Astrocyte (in vitro differentiated cells and primary cell): ENCODE data around the gene CCSER2. TPM values are rescaled to one million over a fixed set of nuclear protein-coding genes. Genes with fewer than 3 reads are reported as not detected.

Experiments used
- DNase-seq: peaks from one replicate; pipeline ENCODE4 v3.0.0-alpha.2; 2010; ENCODE audit warnings: low read depth
- FAIRE-seq: peaks from 2 replicates; lab custom pipeline; 2011; peaks lifted over from hg19 to GRCh38; lab: Jason Lieb, UNC
- H2AFZ ChIP-seq: 2 replicates; pipeline ENCODE4 v1.6.0; 2012; ENCODE audit warnings: low read depth, low read length, inconsistent platforms
- H3K27ac ChIP-seq: 2 replicates; pipeline ENCODE4 v1.5.1; 2011; ENCODE audit warnings: low read depth, low read length, inconsistent platforms
- H3K27me3 ChIP-seq: 2 replicates; pipeline ENCODE4 v1.6.0; 2011; ENCODE audit warnings: low read length, inconsistent platforms; ENCODE audit not compliant: insufficient read depth
- H3K36me3 ChIP-seq: 2 replicates; pipeline ENCODE4 v1.5.1; 2011; ENCODE audit warnings: low read length, inconsistent platforms; ENCODE audit not compliant: insufficient read depth
- H3K4me1 ChIP-seq: 2 replicates; pipeline ENCODE4 v1.5.1; 2011; ENCODE audit warnings: low read length, inconsistent platforms; ENCODE audit not compliant: insufficient read depth
- H3K4me2 ChIP-seq: 2 replicates; pipeline ENCODE4 v1.6.0; 2012; ENCODE audit warnings: low read length, inconsistent platforms
- H3K4me3 ChIP-seq: 2 replicates; pipeline ENCODE4 v1.5.1; 2011; ENCODE audit warnings: low read depth, mild to moderate bottlenecking, low read length, inconsistent platforms; ENCODE audit not compliant: insufficient read depth
- H3K79me2 ChIP-seq: 2 replicates; pipeline ENCODE4 v1.6.0; 2012; ENCODE audit warnings: mild to moderate bottlenecking, low read length, inconsistent platforms; ENCODE audit not compliant: insufficient read depth
- H3K9ac ChIP-seq: 2 replicates; pipeline ENCODE4 v1.6.0; 2012; ENCODE audit warnings: mild to moderate bottlenecking, low read length, inconsistent platforms
- H3K9me3 ChIP-seq: 2 replicates; pipeline ENCODE4 v1.5.1; 2012; ENCODE audit warnings: low read depth, mild to moderate bottlenecking, low read length, inconsistent platforms; ENCODE audit not compliant: insufficient read depth
- H4K20me1 ChIP-seq: 2 replicates; pipeline ENCODE4 v1.6.0; 2012; ENCODE audit warnings: low read length, inconsistent platforms; ENCODE audit not compliant: insufficient read depth
- H3K27ac Mint-ChIP-seq: one replicate; pipeline ENCODE4 v1.8.0; 2021; ENCODE audit warnings: mild to moderate bottlenecking, mixed read lengths; ENCODE audit not compliant: unreplicated experiment
- H3K27me3 Mint-ChIP-seq: one replicate; pipeline ENCODE4 v1.8.0; 2021; ENCODE audit warnings: low read depth, mixed read lengths; ENCODE audit not compliant: unreplicated experiment
- H3K36me3 Mint-ChIP-seq: one replicate; pipeline ENCODE4 v1.8.0; 2021; ENCODE audit warnings: low read depth, mixed read lengths; ENCODE audit not compliant: unreplicated experiment
- H3K4me1 Mint-ChIP-seq: one replicate; pipeline ENCODE4 v1.8.0; 2021; ENCODE audit warnings: low read depth, mixed read lengths; ENCODE audit not compliant: unreplicated experiment
- H3K4me3 Mint-ChIP-seq: one replicate; pipeline ENCODE4 v1.8.0; 2021; ENCODE audit warnings: mild to moderate bottlenecking, moderate library complexity, mixed read lengths; ENCODE audit not compliant: unreplicated experiment
- H3K9me3 Mint-ChIP-seq: one replicate; pipeline ENCODE4 v1.8.0; 2021; ENCODE audit warnings: mild to moderate bottlenecking, mixed read lengths; ENCODE audit not compliant: unreplicated experiment
- CTCF ChIP-seq: IDR thresholded peaks from 2 replicates; pipeline ENCODE4 v1.5.1; 2011; ENCODE audit warnings: low read depth, mild to moderate bottlenecking, inconsistent platforms, low read length, moderate library complexity; ENCODE audit not compliant: insufficient read depth
- EZH2 ChIP-seq: IDR thresholded peaks from 2 replicates; pipeline ENCODE4 v1.6.1; 2012; ENCODE audit warnings: mild to moderate bottlenecking, low read length, inconsistent platforms; ENCODE audit not compliant: insufficient read depth
- total RNA-seq: library from RNA; stranded (reverse); gene quantifications from 2 replicates; pipeline ENCODE4 v1.2.1, GENCODE V29; 2021

Gene CCSER2
- total RNA-seq, 1 donor from 2014 or later: 100 TPM

- peaks cover 42% of the 10 kb centered on the region for H3K79me2 ChIP-seq
- no peak for DNase-seq
Measured at GRCh38 chr10:84405662-84406061, 77.3 kb downstream of the CCSER2 start.

GRCh38 chr10:84406561-84406960 lies 78.2 kb downstream of the CCSER2 start:
- Histone ChIP-seq H3K79me2 (peaks cover 47% of the 10 kb centered on the region), H3K4me1 (no peaks in the 10 kb centered on the region), H3K36me3 (no peaks in the 10 kb centered on the region), H3K9ac (no peak overlapping the region), H2AFZ (no peak overlapping the region), H3K4me3 (no peak overlapping the region), H4K20me1 (peaks cover 10% of the 10 kb centered on the region), H3K27me3 (no peaks in the 10 kb centered on the region), H3K9me3 (no peaks in the 10 kb centered on the region), H3K4me2 (no peak overlapping the region), H3K27ac (no peak overlapping the region)
- peaks cover 15% of the 10 kb centered on the region for H3K36me3 Mint-ChIP-seq
- peaks cover 8% of the 10 kb centered on the region for H3K4me1 Mint-ChIP-seq
- no peak for FAIRE-seq
- TF ChIP-seq CTCF (no peak), EZH2 (no peak)
- H3K4me3 Mint-ChIP-seq: no peak overlapping the region
- H3K27ac Mint-ChIP-seq: no peak overlapping the region
- H3K27me3 Mint-ChIP-seq: no peaks in the 10 kb centered on the region
- no peak for DNase-seq
- peaks cover 5% of the 10 kb centered on the region for H3K9me3 Mint-ChIP-seq

More at GRCh38 chr10:84405662-84406061, 77.3 kb downstream of the CCSER2 start:
- H3K9me3 ChIP-seq: no peaks in the 10 kb centered on the region
- H4K20me1 ChIP-seq: peaks cover 10% of the 10 kb centered on the region
- TF ChIP-seq CTCF: no peak
- no peak for TF ChIP-seq EZH2
- H3K27ac Mint-ChIP-seq: no peak overlapping the region
- no peak overlapping the region for H2AFZ ChIP-seq
- no peaks in the 10 kb centered on the region for H3K4me1 ChIP-seq
- peaks cover 8% of the 10 kb centered on the region for H3K4me1 Mint-ChIP-seq
- H3K27me3 ChIP-seq: no peaks in the 10 kb centered on the region
- peak; percentile 60 for FAIRE-seq
- peaks cover 5% of the 10 kb centered on the region for H3K9me3 Mint-ChIP-seq
- H3K36me3 ChIP-seq: no peaks in the 10 kb centered on the region
- no peak overlapping the region for H3K4me3 Mint-ChIP-seq
- H3K36me3 Mint-ChIP-seq: peaks cover 19% of the 10 kb centered on the region
- H3K27ac ChIP-seq: no peak overlapping the region
- no peaks in the 10 kb centered on the region for H3K27me3 Mint-ChIP-seq
- no peak overlapping the region for H3K4me3 ChIP-seq
- H3K4me2 ChIP-seq: no peak overlapping the region
- H3K9ac ChIP-seq: no peak overlapping the region

DNA sequence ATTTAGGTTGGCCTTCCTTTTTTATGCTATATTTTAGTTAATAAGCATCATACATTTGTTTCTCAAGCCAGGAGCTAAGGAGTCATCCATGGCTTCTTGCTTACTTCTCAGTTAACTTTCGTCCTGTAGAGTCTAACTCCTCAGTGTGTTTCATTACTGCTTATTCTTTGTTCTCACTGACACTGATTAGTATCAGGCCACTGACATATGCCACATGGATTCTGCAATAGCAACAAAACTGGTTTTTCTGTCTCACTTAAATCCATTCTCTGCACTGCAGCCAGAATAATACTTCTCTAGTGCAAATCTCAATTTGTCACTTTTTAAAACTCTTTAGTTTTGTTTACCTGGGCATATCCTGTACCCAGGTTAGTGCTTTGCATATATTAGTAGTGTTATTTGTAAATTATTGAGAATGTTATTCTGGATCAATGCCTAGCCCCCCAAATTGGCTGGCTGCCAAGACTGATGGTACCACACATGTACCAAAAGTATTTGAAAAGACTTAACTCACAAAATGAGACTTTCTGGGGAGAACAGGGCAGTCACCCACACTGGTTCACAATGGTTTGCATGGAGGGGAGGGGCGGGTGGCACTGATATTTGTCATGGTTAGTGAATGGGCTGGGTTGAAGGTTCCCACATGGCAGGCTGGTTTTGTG lies 79.1 kb downstream of the CCSER2 start:
- Mint-ChIP-seq H3K27me3 (no peaks in the 10 kb centered on the region), H3K4me3 (no peak overlapping the region), H3K4me1 (peaks cover 8% of the 10 kb centered on the region), H3K27ac (no peak overlapping the region), H3K9me3 (peaks cover 14% of the 10 kb centered on the region), H3K36me3 (peaks cover 23% of the 10 kb centered on the region)
- no peak overlapping the region for H3K4me3 ChIP-seq
- peaks cover 3% of the 10 kb centered on the region for H3K9me3 ChIP-seq
- DNase-seq (no peak), FAIRE-seq (peak; percentile 37)
- no peak overlapping the region for H3K27ac ChIP-seq
- peaks cover 15% of the 10 kb centered on the region for H4K20me1 ChIP-seq
- no peak overlapping the region for H3K9ac ChIP-seq
- H3K4me1 ChIP-seq: no peaks in the 10 kb centered on the region
- H2AFZ ChIP-seq: no peak overlapping the region
- no peak overlapping the region for H3K4me2 ChIP-seq
- TF ChIP-seq EZH2 (no peak), CTCF (no peak)
- H3K27me3 ChIP-seq: no peaks in the 10 kb centered on the region
- no peaks in the 10 kb centered on the region for H3K36me3 ChIP-seq
- H3K79me2 ChIP-seq: peaks cover 49% of the 10 kb centered on the region
